Fibroblast of lung (primary cell): ENCODE results near the gene COX4I2.

Source experiments
- CTCF ChIP-seq, 2 donors: IDR thresholded peaks in 1 of 2; conservative IDR thresholded peaks in 1 of 2; 1 replicate in 1 of 2; 2 replicates in 1 of 2; pipeline ENCODE4 v1.5.1; 2011 to 2012; ENCODE audit warnings: low read length in 2 of 2, control low read depth in 1 of 2, inconsistent platforms in 1 of 2, low read depth in 1 of 2, mild to moderate bottlenecking in 1 of 2
- EZH2 ChIP-seq: IDR thresholded peaks from 2 replicates; pipeline ENCODE4 v1.5.1; 2012; ENCODE audit warnings: low read length, control low read depth, mild to moderate bottlenecking; ENCODE audit errors: missing control alignments

GRCh38 chr20:31661625-31662371 is 24.1 kb downstream of the COX4I2 start:
- peak; percentile 36 to 60 for TF ChIP-seq CTCF (conservative IDR thresholded peaks at IDR 0.05 in 1 of 2, IDR thresholded peaks at IDR 0.05 in 1 of 2; ENCODE audit: low read depth in 1 of 2, low read length in 2 of 2)
- no peak for TF ChIP-seq EZH2
